H7 (cell line): ENCODE data around the gene CCL4L2. TPM values are rescaled to one million over a fixed set of nuclear protein-coding genes. Genes with fewer than 3 reads are reported as not detected.
"Not testable (repeated sequence)": the region's sequence is repeated elsewhere in the genome, so short reads cannot be mapped to it uniquely, and the experiment has no call there.

Experiments
- DNase-seq: peaks from one replicate; pipeline ENCODE4 v3.0.0; 2012
- H3K27me3 ChIP-seq: 2 replicates; pipeline ENCODE4 v1.6.0; 2011; ENCODE audit warnings: mild to moderate bottlenecking, low read length; ENCODE audit not compliant: control insufficient read depth, insufficient read depth
- H3K36me3 ChIP-seq: replicated peaks from 2 replicates; pipeline ENCODE4 v1.5.1; 2011; ENCODE audit warnings: low read length; ENCODE audit not compliant: control insufficient read depth, insufficient read depth
- H3K4me3 ChIP-seq: 2 replicates; pipeline ENCODE4 v1.5.1; 2011; ENCODE audit warnings: low read depth, mild to moderate bottlenecking, control low read depth, low read length, moderate library complexity; ENCODE audit not compliant: insufficient read depth
- total RNA-seq: library from RNA; depleted of rRNA; stranded (reverse); fragments of >200 nt; shearing (Covaris generic); gene quantifications from 2 replicates; pipeline ENCODE4 v1.2.3, GENCODE V29; 2014

CCL4L2 gene
- total RNA-seq, 1 experiment from 2014 or later = not detected

DNA sequence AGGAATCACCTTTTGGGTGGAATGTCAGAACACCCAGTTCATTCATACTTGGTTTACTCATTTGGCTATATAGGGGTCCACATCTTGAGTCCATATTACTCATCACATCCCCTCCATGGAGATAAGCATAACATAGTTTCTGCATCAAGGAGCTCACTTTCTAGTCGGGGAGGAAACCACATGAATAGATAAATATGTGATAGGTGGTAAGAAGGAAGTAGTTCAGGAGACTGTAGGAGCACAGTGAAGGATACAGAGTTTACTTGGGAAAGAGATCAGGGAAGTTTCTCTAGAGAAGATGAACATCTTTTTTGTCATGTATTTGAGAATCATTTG is 4.4 kb upstream of the CCL4L2 start:
- not testable (repeated sequence) for DNase-seq, H3K27me3 ChIP-seq, H3K4me3 ChIP-seq

DNA sequence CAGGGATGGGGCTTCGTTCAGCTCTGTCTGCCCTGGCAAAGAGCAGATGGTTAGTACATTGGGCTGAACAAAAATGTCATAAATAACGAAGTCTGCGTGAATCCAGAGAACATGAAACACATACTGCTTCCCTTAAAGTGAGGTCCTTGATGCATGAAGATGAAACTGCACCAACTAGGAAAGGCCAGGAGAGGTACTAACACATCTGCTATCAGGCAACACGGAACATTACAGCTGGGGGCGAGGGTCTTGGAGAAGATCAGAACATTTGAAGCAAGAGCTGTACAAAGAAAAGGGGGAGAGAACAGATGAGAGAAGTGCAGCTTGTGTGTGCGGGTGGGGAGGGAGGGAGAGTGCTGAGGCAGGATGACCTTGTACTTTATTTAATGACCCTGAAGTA is 3.5 kb upstream of the CCL4L2 start:
- not testable (repeated sequence) for H3K4me3 ChIP-seq, DNase-seq, H3K27me3 ChIP-seq, H3K36me3 ChIP-seq

More for the DNA sequence above, 4.4 kb upstream of the CCL4L2 start:
- not testable (repeated sequence) for H3K36me3 ChIP-seq

DNA sequence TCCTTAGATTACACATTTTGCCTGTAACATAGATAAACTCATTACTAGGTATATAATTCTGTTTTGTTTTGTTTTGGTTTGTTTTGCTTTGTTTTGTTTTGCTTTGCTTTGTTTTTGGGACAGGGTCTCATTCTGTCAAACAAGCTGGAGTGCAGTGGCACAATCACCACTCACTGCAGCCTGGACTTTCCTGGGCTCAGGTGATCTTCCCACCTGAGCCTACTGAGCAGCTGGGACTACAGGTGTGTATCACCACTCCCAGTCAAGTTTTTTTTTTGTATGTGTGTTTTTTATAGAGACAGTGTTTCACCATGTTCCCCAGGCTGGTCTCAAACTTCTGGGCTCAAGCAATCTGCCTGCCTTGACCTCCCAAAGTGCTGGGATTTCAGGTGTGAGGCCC is 1.3 kb upstream of the CCL4L2 start:
- Histone ChIP-seq H3K27me3 (no peaks in the 10 kb centered on the region), H3K4me3 (no peak overlapping the region), H3K36me3 (no peaks in the 10 kb centered on the region)
- DNase-seq = no peak

DNA sequence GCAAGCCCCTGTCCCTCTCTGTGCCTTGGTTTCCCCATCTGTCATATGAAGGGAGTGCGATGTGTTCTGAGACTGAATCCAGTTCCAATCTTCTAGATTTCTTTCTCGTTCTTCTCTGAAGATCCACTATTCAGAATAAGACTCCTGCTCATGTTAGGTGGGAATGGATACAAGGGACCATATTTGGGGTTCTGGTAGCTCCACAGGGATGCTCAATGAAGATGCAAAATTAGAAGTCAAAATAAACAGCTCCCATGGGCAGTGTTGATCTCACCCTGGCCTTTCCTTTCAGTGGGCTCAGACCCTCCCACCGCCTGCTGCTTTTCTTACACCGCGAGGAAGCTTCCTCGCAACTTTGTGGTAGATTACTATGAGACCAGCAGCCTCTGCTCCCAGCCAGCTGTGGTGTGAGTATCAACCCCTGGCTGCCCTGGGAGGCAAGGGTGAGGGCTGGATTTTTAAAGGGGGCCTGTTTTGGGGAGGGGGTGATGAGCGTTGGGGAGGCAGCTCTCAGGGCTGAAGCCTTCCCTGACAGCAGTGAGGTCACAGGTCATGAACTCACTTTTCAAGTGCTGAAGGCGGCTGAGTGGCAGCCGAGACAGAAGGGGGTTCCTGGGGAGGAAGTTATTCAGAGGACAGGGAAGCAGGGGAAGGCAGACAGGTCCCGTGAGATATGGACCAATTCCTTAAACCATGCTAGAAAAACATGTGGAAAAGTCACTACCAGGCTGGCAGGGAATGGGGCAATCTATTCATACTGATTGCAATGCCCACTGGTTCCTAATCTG is 815 bp downstream of the CCL4L2 start:
- H3K4me3 ChIP-seq, H3K27me3 ChIP-seq, DNase-seq, H3K36me3 ChIP-seq: not testable (repeated sequence)

- Histone ChIP-seq H3K27me3 (no peaks in the 10 kb centered on the region), H3K4me3 (no peak overlapping the region), H3K36me3 (no peaks in the 10 kb centered on the region)
- no peak for DNase-seq
Measured at GRCh38 chr17:36212272-36212605, 1.4 kb downstream of the CCL4L2 start.

DNA sequence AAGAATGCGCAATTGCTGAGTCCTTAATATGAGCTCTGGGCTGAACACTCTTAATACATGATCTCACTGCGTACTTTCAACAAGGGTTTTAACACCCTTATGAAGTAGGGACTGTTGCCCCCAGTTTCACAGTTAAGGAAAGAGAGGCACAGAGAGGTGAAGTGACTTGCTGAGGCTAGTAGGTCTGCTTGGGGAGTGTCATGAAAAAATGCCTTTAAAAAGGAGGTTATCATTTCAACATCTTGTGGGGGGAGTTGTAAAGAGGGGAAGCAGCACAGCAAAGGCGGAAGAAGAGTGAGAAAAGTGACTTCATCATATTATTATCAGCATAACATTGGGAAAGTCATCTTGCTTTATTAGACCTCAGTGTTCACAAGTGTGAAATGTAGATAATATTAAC is 2.1 kb downstream of the CCL4L2 start:
- no peak for DNase-seq
- no peak overlapping the region for H3K4me3 ChIP-seq
- H3K36me3 ChIP-seq = no peaks in the 10 kb centered on the region
- no peaks in the 10 kb centered on the region for H3K27me3 ChIP-seq

GRCh38 chr17:36213695-36214094 is 2.8 kb downstream of the CCL4L2 start:
- no peak for DNase-seq

DNA sequence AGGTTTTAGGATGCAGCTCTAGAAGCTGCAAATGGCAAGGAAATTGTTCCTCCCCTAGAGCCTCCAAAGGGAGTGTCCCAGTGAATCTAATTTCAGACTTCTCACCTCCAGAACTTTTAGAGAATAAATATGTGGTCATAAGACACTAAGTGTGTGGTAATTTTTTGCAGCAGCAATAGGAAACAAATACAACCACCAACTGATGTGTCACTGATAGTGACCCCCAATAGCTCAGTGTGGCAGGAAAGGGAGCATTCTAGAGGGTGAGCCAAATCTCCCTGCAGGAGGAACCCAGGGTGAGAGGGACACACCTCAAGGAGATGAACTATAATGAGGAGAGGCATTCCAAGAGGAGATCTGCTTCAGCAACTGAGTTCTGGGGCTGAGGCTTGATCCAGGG is 4.1 kb downstream of the CCL4L2 start:
- no peak overlapping the region for H3K4me3 ChIP-seq
- H3K27me3 ChIP-seq = no peaks in the 10 kb centered on the region
- no peaks in the 10 kb centered on the region for H3K36me3 ChIP-seq
- no peak for DNase-seq

More at GRCh38 chr17:36213695-36214094, 2.8 kb downstream of the CCL4L2 start:
- Histone ChIP-seq H3K27me3 (no peaks in the 10 kb centered on the region), H3K36me3 (no peaks in the 10 kb centered on the region), H3K4me3 (no peak overlapping the region)

DNA sequence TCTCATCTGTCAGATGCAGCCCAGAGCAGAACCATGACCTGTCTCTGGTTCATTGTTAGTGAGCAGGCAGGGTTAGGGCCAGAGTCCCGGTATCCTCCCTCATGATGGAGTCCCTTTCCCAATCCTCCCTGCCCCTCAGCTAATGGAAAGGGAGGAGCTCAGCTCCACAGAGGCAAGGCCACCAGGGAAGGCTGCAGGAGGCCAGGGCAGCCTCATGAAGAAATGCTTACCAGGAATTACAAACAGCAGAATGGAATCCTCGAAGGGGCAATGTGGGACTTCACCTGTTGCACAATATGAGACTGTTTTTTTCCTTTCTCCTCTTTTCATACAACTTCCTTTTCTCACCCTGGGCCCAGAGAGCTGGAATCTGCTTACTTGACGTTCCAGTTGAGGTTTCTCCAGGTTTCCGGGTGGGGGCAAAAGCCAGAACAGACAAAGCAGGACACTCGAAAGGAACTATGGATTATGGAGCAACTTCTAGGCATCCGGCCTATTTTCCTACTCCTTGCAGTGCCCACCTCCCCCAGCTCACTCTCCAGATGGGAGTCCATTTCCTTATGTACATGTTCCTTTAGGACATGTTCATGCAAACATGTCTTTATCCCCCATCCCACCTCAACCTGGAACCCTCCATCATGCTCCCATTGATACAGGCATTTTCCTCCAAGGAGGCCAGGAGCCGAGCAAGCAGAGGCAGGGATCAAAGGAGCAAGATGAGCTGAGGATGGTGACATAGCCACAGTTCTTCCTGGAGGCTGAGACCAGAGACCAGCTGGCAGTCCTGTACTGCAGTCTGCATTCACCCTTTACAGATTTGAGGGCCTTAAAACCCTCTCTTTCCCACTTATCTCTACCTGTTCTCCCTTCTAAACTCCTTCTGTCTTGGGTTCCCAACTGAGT is 4.8 kb downstream of the CCL4L2 start:
- not testable (repeated sequence) for DNase-seq, H3K4me3 ChIP-seq, H3K27me3 ChIP-seq, H3K36me3 ChIP-seq

- not testable (repeated sequence) for H3K36me3 ChIP-seq, H3K27me3 ChIP-seq, DNase-seq
Measured at GRCh38 chr17:36219556-36219955, 8.7 kb downstream of the CCL4L2 start.

GRCh38 chr17:36220737-36221580 is 10.1 kb downstream of the CCL4L2 start:
- DNase-seq, H3K36me3 ChIP-seq, H3K27me3 ChIP-seq, H3K4me3 ChIP-seq: not testable (repeated sequence)

More at GRCh38 chr17:36219556-36219955, 8.7 kb downstream of the CCL4L2 start:
- not testable (repeated sequence) for H3K4me3 ChIP-seq

GRCh38 chr17:36221581-36222100 is 10.8 kb downstream of the CCL4L2 start:
- H3K36me3 ChIP-seq, DNase-seq, H3K27me3 ChIP-seq, H3K4me3 ChIP-seq: not testable (repeated sequence)

- not testable (repeated sequence) for H3K36me3 ChIP-seq, DNase-seq, H3K27me3 ChIP-seq, H3K4me3 ChIP-seq
Measured at GRCh38 chr17:36222967-36223366, 12.1 kb downstream of the CCL4L2 start.

GRCh38 chr17:36229644-36230043 is 18.8 kb downstream of the CCL4L2 start:
- H3K36me3 ChIP-seq, H3K27me3 ChIP-seq, H3K4me3 ChIP-seq, DNase-seq: not testable (repeated sequence)
